Lung (tissue), 12 donors: ENCODE data around the gene NFIA. TPM values are rescaled to one million over a fixed set of nuclear protein-coding genes. Genes with fewer than 3 reads are reported as not detected.

Experiments used
- ATAC-seq: fragments of 200-7000 bp; cut with Tn5 transposase; one replicate; pipeline ENCODE4 v1.9.1; 2020; ENCODE audit warnings: moderate number of reproducible peaks; ENCODE audit not compliant: insufficient read depth, low FRiP score
- DNase-seq, 3 donors: peaks; one replicate each; pipeline ENCODE4 v3.0.0-alpha.2; 2013 to 2017
- H3K27ac ChIP-seq, 2 donors: one replicate each; pipeline ENCODE4 v1.5.1; 2013; ENCODE audit warnings: mild to moderate bottlenecking in 2 of 2, moderate library complexity in 2 of 2, control low read depth in 1 of 2, inconsistent platforms in 1 of 2, low read depth in 1 of 2, low read length in 1 of 2
- H3K27me3 ChIP-seq, 3 donors: one replicate each; pipeline ENCODE4 v1.5.1; 2013; ENCODE audit warnings: low read length in 2 of 3; ENCODE audit not compliant: control insufficient read depth in 3 of 3, insufficient read depth in 3 of 3
- H3K36me3 ChIP-seq, 4 donors: one replicate each; pipeline ENCODE4 v1.5.1; 2013; ENCODE audit warnings: low read length in 4 of 4, mild to moderate bottlenecking in 1 of 4, moderate library complexity in 1 of 4; ENCODE audit not compliant: control insufficient read depth in 4 of 4, insufficient read depth in 4 of 4
- H3K4me1 ChIP-seq, 5 donors: one replicate each; pipeline ENCODE4 v1.5.1; 2013; ENCODE audit warnings: low read length in 5 of 5, mild to moderate bottlenecking in 2 of 5, moderate library complexity in 1 of 5; ENCODE audit not compliant: control insufficient read depth in 5 of 5, insufficient read depth in 5 of 5
- H3K4me3 ChIP-seq: one replicate; pipeline ENCODE4 v1.5.1; 2013; ENCODE audit warnings: mild to moderate bottlenecking, control low read depth, moderate library complexity
- H3K9ac ChIP-seq, 2 donors: one replicate each; pipeline ENCODE4 v1.5.1; 2013; ENCODE audit warnings: low read length in 2 of 2, control low read depth in 1 of 2; ENCODE audit not compliant: insufficient read depth in 1 of 2
- H3K9me3 ChIP-seq, 4 donors: one replicate each; pipeline ENCODE4 v1.5.1; 2013; ENCODE audit warnings: low read length in 3 of 4, mild to moderate bottlenecking in 1 of 4, moderate library complexity in 1 of 4; ENCODE audit not compliant: control insufficient read depth in 4 of 4, insufficient read depth in 3 of 4
- WGBS, 2 donors: extraction: QIAGEN DNeasy Blood & Tissue Kit; methylation state at CpG; one replicate each; pipeline ENCODE4 v1.1.7; 2013; 5-methylcytosine and 5-hydroxymethylcytosine counted together
- polyA plus RNA-seq, 2 donors: library from polyadenylated mRNA; stranded (reverse); fragments of 200-250 nt; gene quantifications; one replicate each; pipeline ENCODE4 v1.2.1, GENCODE V29; 2013
- total RNA-seq, 2 donors: library from RNA; depleted of rRNA in 1 of 2; stranded (reverse); fragments of >200 nt in 1 of 2; gene quantifications; one replicate each; pipeline ENCODE4 v1.2.1, GENCODE V29; 2014 to 2021
- TF ChIP-seq, protein P1 (sequence below): IDR thresholded peaks from 2 replicates; pipeline ENCODE4 v1.5.1; 2012; ENCODE audit warnings: mild to moderate bottlenecking; ENCODE audit errors: control extremely low read depth, extremely low read depth
- donor health status: control.
- donor health status: control.
- donor health status: Bipolar disorder and iron deficiency.
- donor health status: healthy.
- donor health status: DM: yes; HTN: yes; CAD: no.

NFIA gene
- total and polyA plus RNA-seq, 4 donors = 3.0 to 63.4 (median 34.2) TPM

DNA sequence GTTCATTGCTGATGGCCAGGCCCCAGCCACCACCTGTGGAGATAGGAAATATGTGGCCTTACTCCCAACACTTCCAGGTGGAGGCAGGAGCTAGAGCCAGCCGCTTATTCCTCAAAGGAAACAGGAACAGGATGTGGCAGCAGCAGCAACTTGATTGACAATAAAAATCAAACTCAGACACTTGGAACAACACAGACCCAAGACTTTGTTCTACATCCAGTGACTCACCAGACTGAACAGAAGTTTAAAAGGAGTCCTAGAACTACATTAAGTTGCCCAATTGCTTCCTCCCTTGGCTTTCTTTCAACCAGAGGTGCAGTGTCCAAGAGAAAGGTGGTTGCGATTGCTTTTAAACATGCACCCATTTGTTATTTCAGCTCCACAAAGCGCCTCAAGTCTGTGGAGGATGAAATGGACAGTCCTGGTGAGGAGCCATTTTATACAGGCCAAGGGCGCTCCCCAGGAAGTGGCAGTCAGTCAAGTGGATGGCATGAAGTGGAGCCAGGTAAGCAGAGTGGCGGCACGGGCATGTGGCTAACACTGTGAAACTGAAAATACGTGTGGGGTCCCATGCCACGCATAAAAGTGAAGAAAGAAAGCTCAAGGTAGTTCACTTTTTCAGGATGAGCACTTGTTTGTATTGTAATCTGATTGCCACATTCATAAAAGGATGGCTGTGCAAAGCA lies 276.6 kb downstream of the NFIA start:
- no peak overlapping the region for H3K27ac ChIP-seq
- no peak overlapping the region for H3K9ac ChIP-seq
- no peaks in the 10 kb centered on the region for H3K9me3 ChIP-seq
- ATAC-seq = no peak
- WGBS, 2 donors = 86 to 87% methylated on average over 8 of the region's 8 CpGs
- no peak for DNase-seq
- TF ChIP-seq, protein P1, sequence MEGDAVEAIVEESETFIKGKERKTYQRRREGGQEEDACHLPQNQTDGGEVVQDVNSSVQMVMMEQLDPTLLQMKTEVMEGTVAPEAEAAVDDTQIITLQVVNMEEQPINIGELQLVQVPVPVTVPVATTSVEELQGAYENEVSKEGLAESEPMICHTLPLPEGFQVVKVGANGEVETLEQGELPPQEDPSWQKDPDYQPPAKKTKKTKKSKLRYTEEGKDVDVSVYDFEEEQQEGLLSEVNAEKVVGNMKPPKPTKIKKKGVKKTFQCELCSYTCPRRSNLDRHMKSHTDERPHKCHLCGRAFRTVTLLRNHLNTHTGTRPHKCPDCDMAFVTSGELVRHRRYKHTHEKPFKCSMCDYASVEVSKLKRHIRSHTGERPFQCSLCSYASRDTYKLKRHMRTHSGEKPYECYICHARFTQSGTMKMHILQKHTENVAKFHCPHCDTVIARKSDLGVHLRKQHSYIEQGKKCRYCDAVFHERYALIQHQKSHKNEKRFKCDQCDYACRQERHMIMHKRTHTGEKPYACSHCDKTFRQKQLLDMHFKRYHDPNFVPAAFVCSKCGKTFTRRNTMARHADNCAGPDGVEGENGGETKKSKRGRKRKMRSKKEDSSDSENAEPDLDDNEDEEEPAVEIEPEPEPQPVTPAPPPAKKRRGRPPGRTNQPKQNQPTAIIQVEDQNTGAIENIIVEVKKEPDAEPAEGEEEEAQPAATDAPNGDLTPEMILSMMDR = no peak
- no peak overlapping the region for H3K4me3 ChIP-seq
- no peaks in the 10 kb centered on the region for H3K27me3 ChIP-seq
- peaks cover 0 to 29% (median 10%) of the 10 kb centered on the region in 4 donors for H3K36me3 ChIP-seq
- H3K4me1 ChIP-seq = peaks cover 0 to 6% (median 0%) of the 10 kb centered on the region in 5 donors

DNA sequence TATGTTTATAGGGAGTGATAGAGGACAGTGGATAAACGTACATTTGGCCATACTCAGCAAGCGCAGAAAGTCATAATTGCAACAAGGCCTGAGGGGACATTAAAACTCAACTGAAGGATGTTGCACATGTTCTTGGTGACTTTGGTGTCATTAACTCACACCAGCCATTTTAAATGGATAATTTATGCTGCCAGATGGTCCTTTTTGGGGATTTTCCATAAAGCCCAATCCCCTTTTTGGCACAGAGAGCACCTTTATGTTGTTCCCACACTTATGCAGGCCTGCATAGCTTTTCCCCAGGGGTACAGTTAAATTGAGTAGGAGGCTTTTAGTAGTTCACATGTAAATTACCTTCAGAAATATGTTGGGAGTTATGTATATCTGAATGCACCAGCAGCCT lies 279.6 kb downstream of the NFIA start:
- DNase-seq = no peak
- WGBS, 2 donors = 94 to 96% methylated on average over 2 of the region's 2 CpGs

DNA sequence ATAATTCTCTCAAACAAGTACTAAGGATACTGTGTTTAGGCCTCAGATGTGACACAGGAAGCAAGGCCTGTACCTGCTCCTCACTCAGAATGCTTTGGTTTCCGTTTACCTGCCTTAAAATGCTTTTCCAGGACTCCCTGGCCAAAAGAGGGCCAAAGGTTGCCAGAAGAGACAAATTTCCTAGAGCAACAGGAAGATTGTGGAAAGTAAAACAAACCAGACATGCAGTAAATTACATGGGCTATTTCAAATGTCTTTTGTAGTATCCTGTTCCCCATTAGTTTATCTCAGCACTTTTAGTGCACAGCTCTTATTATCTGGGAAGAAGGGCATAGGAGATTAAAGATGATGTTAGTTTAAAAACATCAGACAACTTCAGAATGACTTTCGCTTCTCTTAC lies 280.0 kb downstream of the NFIA start:
- Histone ChIP-seq H3K27ac (no peak overlapping the region), H3K27me3 (no peaks in the 10 kb centered on the region), H3K9me3 (no peaks in the 10 kb centered on the region), H3K9ac (no peak overlapping the region), H3K4me3 (no peak overlapping the region), H3K36me3 (peaks cover 1 to 20% (median 11%) of the 10 kb centered on the region in 4 donors), H3K4me1 (peaks cover 0 to 6% (median 0%) of the 10 kb centered on the region in 5 donors)
- ATAC-seq (no peak), DNase-seq (no peak)
- TF ChIP-seq, protein P1 = no peak
- 91% methylated on average over 2 of the region's 2 CpGs for WGBS, 2 donors

More for the DNA sequence above, 279.6 kb downstream of the NFIA start:
- H3K9me3 ChIP-seq = no peaks in the 10 kb centered on the region
- H3K4me3 ChIP-seq = no peak overlapping the region
- no peak overlapping the region for H3K9ac ChIP-seq
- no peak overlapping the region for H3K27ac ChIP-seq
- TF ChIP-seq, protein P1 = no peak
- H3K36me3 ChIP-seq = peaks cover 1 to 20% (median 11%) of the 10 kb centered on the region in 4 donors
- no peaks in the 10 kb centered on the region for H3K27me3 ChIP-seq
- peaks cover 0 to 6% (median 0%) of the 10 kb centered on the region in 5 donors for H3K4me1 ChIP-seq
- no peak for ATAC-seq
